Mesendoderm (in vitro differentiated cells): Measurements from ENCODE around the gene PTK7.

Source experiments
- DNase-seq: peaks from one replicate; pipeline ENCODE4 v3.0.0; 2013
- H2AK5ac ChIP-seq: 2 replicates; pipeline ENCODE4 v1.6.1; 2013; ENCODE audit warnings: low read length, inconsistent platforms
- H2BK120ac ChIP-seq: 2 replicates; pipeline ENCODE4 v1.6.1; 2013; ENCODE audit warnings: low read depth, mild to moderate bottlenecking, low read length, moderate library complexity, mixed read lengths
- H2BK15ac ChIP-seq: replicated peaks from 2 replicates; pipeline ENCODE4 v1.6.1; 2013; ENCODE audit warnings: low read depth, mild to moderate bottlenecking, moderate library complexity
- H2BK5ac ChIP-seq: 2 replicates; pipeline ENCODE4 v1.6.1; 2013; ENCODE audit warnings: low read length, inconsistent platforms
- H3K18ac ChIP-seq: 2 replicates; pipeline ENCODE4 v1.6.1; 2013; ENCODE audit warnings: mild to moderate bottlenecking, low read length, mixed read lengths
- H3K23ac ChIP-seq: one replicate; pipeline ENCODE4 v1.6.1; 2013; ENCODE audit warnings: low read length
- H3K27ac ChIP-seq: 2 replicates; pipeline ENCODE4 v1.5.1; 2013; ENCODE audit warnings: low read depth, mild to moderate bottlenecking, inconsistent platforms, low read length, moderate library complexity
- H3K27me3 ChIP-seq: 2 replicates; pipeline ENCODE4 v1.6.1; 2013; ENCODE audit warnings: low read length, control low read depth, mild to moderate bottlenecking, inconsistent platforms; ENCODE audit not compliant: insufficient read depth, poor library complexity
- H3K36me3 ChIP-seq: 2 replicates; pipeline ENCODE4 v1.6.1; 2013; ENCODE audit warnings: low read length, inconsistent platforms; ENCODE audit not compliant: control insufficient read depth, insufficient read depth
- H3K4ac ChIP-seq: one replicate; pipeline ENCODE4 v1.6.1; 2013; ENCODE audit warnings: low read depth, mild to moderate bottlenecking, low read length, moderate library complexity
- H3K4me1 ChIP-seq: 2 replicates; pipeline ENCODE4 v1.6.1; 2013; ENCODE audit warnings: low read depth, low read length, inconsistent platforms; ENCODE audit not compliant: control insufficient read depth
- H3K4me2 ChIP-seq: 2 replicates; pipeline ENCODE4 v1.6.1; 2013; ENCODE audit warnings: low read length
- H3K4me3 ChIP-seq: 2 replicates; pipeline ENCODE4 v1.5.1; 2013; ENCODE audit warnings: mild to moderate bottlenecking, low read length
- H3K56ac ChIP-seq: one replicate; pipeline ENCODE4 v1.6.1; 2013; ENCODE audit warnings: low read length
- H3K79me1 ChIP-seq: 2 replicates; pipeline ENCODE4 v1.6.1; 2013; ENCODE audit warnings: low read length, inconsistent platforms
- H3K79me2 ChIP-seq: 2 replicates; pipeline ENCODE4 v1.6.1; 2013; ENCODE audit warnings: mild to moderate bottlenecking, low read length; ENCODE audit not compliant: control insufficient read depth, insufficient read depth
- H3K9ac ChIP-seq: 2 replicates; pipeline ENCODE4 v1.6.1; 2013; ENCODE audit warnings: low read length, inconsistent platforms
- H4K5ac ChIP-seq: one replicate; pipeline ENCODE4 v1.6.1; 2013; ENCODE audit warnings: low read length
- H4K8ac ChIP-seq: one replicate; pipeline ENCODE4 v1.6.1; 2013; ENCODE audit warnings: low read depth, mild to moderate bottlenecking, control low read depth, low read length, moderate library complexity
- whole genome bisulfite sequencing: extraction: QIAGEN DNeasy Blood & Tissue Kit; methylation state at CpG from one replicate; pipeline ENCODE4 v1.1.7; 2013; ENCODE audit warnings: low lambda C conversion rate, missing lambda C conversion rate; ENCODE audit not compliant: insufficient coverage; ENCODE audit errors: extremely low coverage; 5-methylcytosine and 5-hydroxymethylcytosine counted together

PTK7 gene

DNA sequence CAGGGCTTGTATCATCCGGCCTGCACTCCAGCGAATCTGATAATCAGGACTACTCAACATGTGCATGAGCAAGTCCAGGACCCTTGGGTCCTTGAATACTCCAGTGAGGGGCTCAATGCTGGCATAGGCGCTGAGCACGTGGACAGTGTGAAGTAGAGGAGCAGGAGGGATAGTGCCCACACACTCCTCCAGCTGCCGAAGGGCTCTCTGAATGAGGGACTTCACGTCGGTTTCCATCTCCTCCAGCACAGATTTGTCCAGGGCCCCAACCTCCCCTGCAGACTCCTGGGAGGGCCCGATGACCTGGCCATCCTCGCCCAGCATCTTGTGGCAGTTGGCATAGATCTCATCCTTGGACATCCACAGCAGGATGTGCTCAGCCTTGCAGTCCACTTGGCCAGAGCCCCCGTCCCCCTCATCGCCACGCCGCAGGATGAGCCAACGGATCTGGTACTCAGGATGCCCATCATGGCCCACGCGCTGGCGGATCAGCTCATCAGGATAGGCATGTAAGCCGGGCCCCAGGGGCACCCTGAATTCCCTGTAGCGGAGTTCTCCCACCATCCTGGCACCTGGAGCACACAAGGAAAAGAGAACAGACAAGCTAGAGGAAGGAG, 23.8 kb upstream of the PTK7 start:
- H4K5ac ChIP-seq: no peak overlapping the region
- H3K27ac ChIP-seq: no peak overlapping the region
- WGBS: no CpG with 5 or more reads among the region's 19 CpGs

DNA sequence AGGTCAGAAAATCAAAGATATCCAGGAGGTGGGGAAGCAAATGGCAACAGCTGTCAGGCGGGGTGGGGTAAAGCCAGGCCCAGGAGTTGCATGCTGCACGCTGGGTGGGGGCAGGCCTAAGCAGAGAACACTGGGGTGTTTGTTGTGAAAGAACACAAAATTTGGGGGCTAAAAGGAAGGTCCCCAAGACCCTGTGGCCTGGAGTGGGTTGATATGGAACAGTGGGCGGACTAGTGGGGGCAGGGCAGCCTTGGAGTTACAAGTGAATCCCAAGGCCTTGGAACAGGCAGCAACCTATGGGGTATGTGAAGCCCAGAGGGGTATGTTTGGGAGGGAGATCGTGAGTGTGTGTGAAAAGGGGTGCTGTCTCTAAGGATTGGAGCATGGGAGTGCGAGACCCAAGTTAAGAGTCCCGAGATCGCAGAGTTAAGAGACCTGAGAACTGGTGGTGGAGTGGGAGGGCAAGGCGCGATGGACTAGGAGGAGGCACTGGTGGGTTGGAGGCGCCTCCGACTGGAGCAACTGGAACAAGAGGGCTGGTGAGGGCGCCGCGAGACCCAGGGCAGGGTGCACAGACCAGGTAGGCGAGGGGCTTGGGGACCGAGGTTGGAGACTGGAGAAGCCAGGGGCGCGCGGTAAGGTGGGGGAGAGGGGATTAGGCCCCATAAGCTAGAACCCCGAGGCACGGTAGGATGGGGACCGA, 23.1 kb upstream of the PTK7 start:
- H3K36me3 ChIP-seq: peaks cover 2% of the 10 kb centered on the region
- H3K4me2 ChIP-seq: peak overlapping the region; percentile 89
- peak overlapping the region; percentile 54 for H3K18ac ChIP-seq
- H2BK15ac ChIP-seq: no peak overlapping the region
- peaks cover 5% of the 10 kb centered on the region for H3K79me2 ChIP-seq
- peak overlapping the region; percentile 94 for H3K56ac ChIP-seq
- H4K5ac ChIP-seq: no peak overlapping the region
- no peak overlapping the region for H2BK120ac ChIP-seq
- peak overlapping the region; percentile 83 for H3K23ac ChIP-seq
- no peak overlapping the region for H4K8ac ChIP-seq
- peak overlapping the region; percentile 98 for H3K9ac ChIP-seq
- peak overlapping the region; percentile 73 for H3K4me3 ChIP-seq
- peak overlapping the region; percentile 68 for H2AK5ac ChIP-seq
- WGBS: no CpG with 5 or more reads among the region's 22 CpGs
- peaks cover 4% of the 10 kb centered on the region for H3K4me1 ChIP-seq
- H3K27me3 ChIP-seq: no peaks in the 10 kb centered on the region
- H3K79me1 ChIP-seq: peaks cover 14% of the 10 kb centered on the region
- peak overlapping the region; percentile 90 for H2BK5ac ChIP-seq
- peak overlapping the region; percentile 81 for H3K27ac ChIP-seq
- peak; percentile 54 for DNase-seq
- peak overlapping the region; percentile 95 for H3K4ac ChIP-seq

More for the DNA sequence above, 23.8 kb upstream of the PTK7 start:
- peak overlapping the region; percentile 11 for H2AK5ac ChIP-seq
- H3K4me1 ChIP-seq: peaks cover 4% of the 10 kb centered on the region
- no peak overlapping the region for H3K18ac ChIP-seq
- no peak overlapping the region for H4K8ac ChIP-seq
- H2BK5ac ChIP-seq: no peak overlapping the region
- H3K79me2 ChIP-seq: peaks cover 3% of the 10 kb centered on the region
- peak overlapping the region; percentile 98 for H3K9ac ChIP-seq
- peaks cover 12% of the 10 kb centered on the region for H3K79me1 ChIP-seq
- H3K4me3 ChIP-seq: no peak overlapping the region
- no peak for DNase-seq
- no peak overlapping the region for H3K4me2 ChIP-seq
- H3K4ac ChIP-seq: no peak overlapping the region
- H3K36me3 ChIP-seq: peaks cover 2% of the 10 kb centered on the region
- no peak overlapping the region for H2BK120ac ChIP-seq
- H2BK15ac ChIP-seq: no peak overlapping the region
- no peaks in the 10 kb centered on the region for H3K27me3 ChIP-seq
- H3K56ac ChIP-seq: peak overlapping the region; percentile 94
- H3K23ac ChIP-seq: peak overlapping the region; percentile 55

DNA sequence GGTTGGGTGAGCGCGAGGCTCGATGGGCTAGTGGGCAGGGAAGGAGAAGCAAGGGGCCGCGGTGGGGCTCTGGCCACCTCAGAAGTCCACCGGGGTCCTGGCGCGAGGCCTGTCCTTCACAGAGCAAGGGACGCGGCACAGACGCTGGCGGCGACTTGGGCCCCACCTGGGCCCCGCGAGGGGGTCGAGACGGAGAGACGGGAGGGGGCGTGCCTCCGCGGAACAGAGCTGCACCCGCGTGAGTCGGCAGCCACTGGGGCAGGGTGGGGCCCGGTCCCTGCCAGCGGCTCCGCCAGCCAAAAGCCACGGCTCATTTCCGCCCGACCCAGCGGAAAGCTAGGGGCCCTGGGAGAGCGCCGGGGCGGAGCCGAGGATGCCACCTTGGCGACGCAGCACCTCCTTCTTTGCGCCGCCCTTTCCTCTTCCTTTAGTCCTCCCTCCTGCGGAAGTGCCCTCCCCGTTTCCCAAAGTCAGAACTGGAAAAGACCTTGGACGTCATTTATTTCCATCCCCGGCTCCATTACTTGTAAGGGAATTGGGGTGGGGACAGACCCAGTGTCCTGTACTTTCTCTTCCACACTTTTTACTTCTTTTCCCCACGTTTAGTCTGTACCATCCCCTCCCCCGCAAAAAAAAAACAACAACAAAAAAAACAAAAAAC, 22.4 kb upstream of the PTK7 start, which contains the start of gene CUL7:
TSS of gene CUL7 (minus strand) at position 307 of the 661 bp plus-strand sequence. CDS start 1,063 bp downstream, outside the sequence.
- WGBS: 100% methylated on average over 1 of the region's 45 CpGs
- Histone ChIP-seq H3K56ac (peak within 1 kb of the TSS; percentile 94), H3K9ac (peak within 1 kb of the TSS; percentile 98), H2BK120ac (no peak within 1 kb of the TSS), H3K4me3 (peak within 1 kb of the TSS; percentile 73), H3K4ac (peak within 1 kb of the TSS; percentile 95), H3K27me3 (no peaks in the 10 kb centered on the region), H2BK5ac (peak within 1 kb of the TSS; percentile 90), H2AK5ac (peak within 1 kb of the TSS; percentile 68), H3K23ac (peak within 1 kb of the TSS; percentile 83), H3K27ac (peak within 1 kb of the TSS; percentile 81), H4K5ac (no peak within 1 kb of the TSS), H3K36me3 (peaks cover 2% of the 10 kb centered on the region), H3K4me2 (peak within 1 kb of the TSS; percentile 89), H4K8ac (no peak within 1 kb of the TSS), H3K79me2 (peaks cover 12% of the 10 kb centered on the region), H3K18ac (peak within 1 kb of the TSS; percentile 54), H3K4me1 (peaks cover 8% of the 10 kb centered on the region), H3K79me1 (peaks cover 21% of the 10 kb centered on the region), H2BK15ac (no peak within 1 kb of the TSS)
- DNase-seq: peak; percentile 96

DNA sequence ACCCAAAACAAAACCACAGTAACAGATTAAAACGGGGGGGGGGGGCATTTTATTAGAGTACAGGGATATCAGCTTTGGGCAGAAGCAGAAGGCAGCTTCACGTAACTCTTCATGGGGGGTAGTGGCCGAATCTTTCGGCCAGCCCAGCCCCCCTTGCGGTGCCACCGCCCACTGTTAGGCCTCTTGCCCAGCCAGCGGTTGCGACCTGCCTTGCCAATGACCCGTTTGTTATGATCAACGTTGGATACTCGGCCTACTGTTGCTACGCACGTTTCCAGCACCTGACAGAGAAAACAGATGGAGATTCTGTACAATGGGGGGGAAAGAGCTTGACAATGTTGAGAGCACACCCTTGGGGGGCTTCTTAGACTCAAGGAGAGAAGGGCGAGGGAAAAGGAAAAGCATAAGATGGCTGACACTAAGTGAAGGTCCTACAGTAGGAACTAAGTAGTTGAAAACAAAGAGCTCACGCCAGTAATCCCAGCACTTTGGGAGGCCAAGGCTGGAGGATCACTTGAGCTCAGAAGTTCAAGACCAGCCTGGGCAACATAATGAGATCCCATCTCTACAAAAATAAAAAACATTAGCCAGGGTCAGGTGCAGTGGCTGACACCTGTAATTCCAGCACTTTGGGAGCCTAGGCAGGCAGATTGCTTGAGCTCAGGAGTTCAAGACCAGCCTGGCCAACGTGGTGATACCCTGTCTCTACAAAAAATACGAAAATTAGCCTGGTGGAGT, 21.7 kb upstream of the PTK7 start:
- H2BK120ac ChIP-seq: no peak overlapping the region

GRCh38 chr6:43055966-43056365, 20.1 kb upstream of the PTK7 start:
- Histone ChIP-seq H3K4me3 (no peak overlapping the region), H3K4me1 (peaks cover 10% of the 10 kb centered on the region), H4K5ac (no peak overlapping the region), H3K4me2 (no peak overlapping the region), H3K36me3 (no peaks in the 10 kb centered on the region), H3K9ac (no peak overlapping the region), H3K27me3 (no peaks in the 10 kb centered on the region), H2BK15ac (no peak overlapping the region), H2AK5ac (no peak overlapping the region), H3K79me1 (peaks cover 26% of the 10 kb centered on the region), H3K18ac (no peak overlapping the region), H3K23ac (no peak overlapping the region), H3K27ac (no peak overlapping the region), H3K56ac (no peak overlapping the region), H2BK5ac (no peak overlapping the region), H2BK120ac (no peak overlapping the region), H4K8ac (no peak overlapping the region), H3K79me2 (peaks cover 16% of the 10 kb centered on the region), H3K4ac (no peak overlapping the region)
- DNase-seq: no peak
- whole genome bisulfite sequencing: no CpG with 5 or more reads among the region's 8 CpGs

More for the DNA sequence above, 21.7 kb upstream of the PTK7 start:
- DNase-seq: no peak
- no peak overlapping the region for H2AK5ac ChIP-seq
- peaks cover 16% of the 10 kb centered on the region for H3K79me2 ChIP-seq
- H3K79me1 ChIP-seq: peaks cover 24% of the 10 kb centered on the region
- H3K4me1 ChIP-seq: peaks cover 8% of the 10 kb centered on the region
- H4K5ac ChIP-seq: no peak overlapping the region
- no peak overlapping the region for H3K4ac ChIP-seq
- peak overlapping the region; percentile 39 for H3K9ac ChIP-seq
- no peak overlapping the region for H2BK15ac ChIP-seq
- no peak overlapping the region for H4K8ac ChIP-seq
- H3K56ac ChIP-seq: no peak overlapping the region
- no peak overlapping the region for H3K23ac ChIP-seq
- H3K4me3 ChIP-seq: no peak overlapping the region
- H3K4me2 ChIP-seq: no peak overlapping the region
- H2BK5ac ChIP-seq: no peak overlapping the region
- no CpG with 5 or more reads among the region's 17 CpGs for WGBS
- H3K18ac ChIP-seq: no peak overlapping the region
- no peak overlapping the region for H3K27ac ChIP-seq
- peaks cover 2% of the 10 kb centered on the region for H3K36me3 ChIP-seq
- no peaks in the 10 kb centered on the region for H3K27me3 ChIP-seq
